HG02642 (cell line): ENCODE measurements around the gene LDLRAD4.

Source experiments
- ATAC-seq: cut with Tn5 transposase; IDR thresholded peaks from one replicate; pipeline ENCODE4 v1.9.1; 2021; ENCODE audit warnings: mild to moderate bottlenecking; ENCODE audit not compliant: unreplicated experiment, poor library complexity

LDLRAD4 gene

DNA sequence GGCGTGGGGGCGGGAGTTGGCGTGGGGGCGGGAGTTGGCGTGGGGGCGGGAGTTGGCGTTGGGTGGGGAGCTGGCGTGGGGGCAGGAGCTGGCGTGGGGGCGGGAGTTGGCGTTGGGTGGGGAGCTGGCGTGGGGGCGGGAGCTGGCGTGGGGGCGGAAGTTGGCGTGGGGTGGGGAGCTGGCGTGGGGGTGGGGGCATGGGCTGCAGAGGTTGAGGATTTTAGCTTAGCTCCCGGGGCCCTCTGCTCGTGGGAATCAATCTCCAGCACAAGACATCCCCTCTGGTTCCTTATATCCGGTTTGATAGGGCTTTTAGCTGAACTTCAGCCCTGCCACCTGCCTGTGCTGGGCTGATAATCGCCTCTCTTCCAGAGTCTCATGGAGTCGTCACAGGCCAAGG, 177.0 kb downstream of the LDLRAD4 start:
- ATAC-seq = no peak

DNA sequence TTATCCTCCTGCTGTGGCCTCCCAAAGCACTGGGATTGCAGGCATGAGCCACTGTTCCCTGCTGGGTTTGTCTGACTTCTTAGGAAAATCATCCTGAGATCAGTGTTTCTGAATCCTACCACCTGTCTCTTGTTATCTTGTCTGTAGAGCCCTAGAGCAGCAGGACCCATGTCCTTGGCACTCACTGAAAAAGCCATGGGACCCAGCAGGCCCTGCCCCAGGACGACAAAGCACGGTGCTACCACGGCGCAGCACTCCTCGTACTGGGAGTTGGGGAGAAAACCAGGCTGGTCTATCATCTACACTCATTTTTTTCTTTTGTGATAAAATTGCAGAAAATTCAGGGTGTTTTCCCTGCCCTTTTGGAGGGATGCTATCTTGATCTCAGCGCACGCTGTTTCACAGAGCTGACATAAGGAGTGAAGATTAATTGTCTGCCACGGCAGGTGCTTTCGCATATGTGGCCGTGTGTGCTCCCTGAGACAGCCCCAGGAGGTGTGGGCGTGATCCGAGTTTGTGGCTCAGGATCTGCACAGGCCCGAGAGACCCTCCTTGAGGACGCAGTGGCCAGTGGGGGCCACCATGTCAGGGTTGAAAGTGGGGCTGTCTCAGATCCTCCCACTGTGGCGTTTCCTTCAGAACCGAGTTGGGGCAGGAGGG, 179.1 kb downstream of the LDLRAD4 start:
- no peak for ATAC-seq

DNA sequence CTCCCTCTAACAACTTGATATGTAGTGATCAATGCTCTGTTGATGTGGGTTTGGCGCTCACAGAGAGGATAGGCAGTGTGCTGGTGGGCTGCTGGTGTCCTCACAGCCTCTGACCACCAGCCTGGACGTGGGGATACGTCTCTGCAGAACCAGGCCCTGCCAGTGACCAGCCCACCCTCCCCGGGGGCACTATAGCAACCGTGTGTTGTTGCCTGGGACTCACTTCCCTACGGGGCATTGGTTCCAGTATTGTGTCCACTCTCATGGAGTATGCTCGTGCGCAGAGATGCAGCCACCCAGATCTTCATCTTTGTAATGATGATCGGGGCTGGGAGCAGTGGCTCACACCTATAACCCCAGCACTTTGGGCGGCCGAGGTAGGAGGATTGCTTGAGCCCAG, 180.1 kb downstream of the LDLRAD4 start:
- ATAC-seq = no peak

DNA sequence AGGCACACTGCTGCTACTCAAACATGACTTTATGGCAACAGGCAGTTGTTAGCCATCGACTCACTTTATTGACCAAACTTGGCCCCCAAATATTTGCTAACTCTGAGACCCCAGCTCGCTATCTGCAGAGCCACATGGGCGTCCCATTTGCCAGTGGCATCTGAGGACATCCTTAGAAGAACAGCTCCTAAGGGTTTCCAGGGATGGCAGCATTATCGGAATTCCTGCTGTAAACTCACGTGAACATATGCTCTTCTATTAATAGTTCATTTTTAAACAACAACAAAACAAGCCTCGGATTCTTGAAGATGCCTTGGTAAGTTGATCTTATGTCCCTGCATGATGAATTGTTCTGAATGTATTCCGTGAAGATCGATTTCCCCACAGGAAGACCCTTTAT, 181.0 kb downstream of the LDLRAD4 start:
- ATAC-seq = no peak

- ATAC-seq = no peak
Measured at GRCh38 chr18:13400636-13401315, 182.2 kb downstream of the LDLRAD4 start.

DNA sequence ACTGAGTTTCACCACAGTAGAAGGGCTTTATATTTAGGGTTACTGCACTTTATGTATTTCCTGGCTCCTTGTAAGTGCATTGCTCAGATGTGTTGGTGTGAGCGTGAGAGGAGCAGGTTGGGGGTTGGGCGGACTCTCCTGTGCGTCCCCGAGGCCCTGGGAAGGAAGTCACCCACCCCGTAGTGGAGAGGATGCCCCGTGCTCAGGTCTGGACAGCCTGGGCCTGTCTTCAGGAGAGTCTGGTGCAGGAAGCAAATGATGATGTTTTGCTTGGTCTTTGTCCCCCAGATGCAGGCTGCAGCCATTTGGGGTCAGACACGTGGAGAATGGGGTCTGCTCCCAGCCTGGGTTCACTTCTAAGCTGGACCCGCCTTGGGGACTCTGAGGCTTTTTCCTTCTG, 182.8 kb downstream of the LDLRAD4 start:
- ATAC-seq = no peak

- no peak for ATAC-seq
Measured at GRCh38 chr18:13401826-13402225, 183.3 kb downstream of the LDLRAD4 start.

DNA sequence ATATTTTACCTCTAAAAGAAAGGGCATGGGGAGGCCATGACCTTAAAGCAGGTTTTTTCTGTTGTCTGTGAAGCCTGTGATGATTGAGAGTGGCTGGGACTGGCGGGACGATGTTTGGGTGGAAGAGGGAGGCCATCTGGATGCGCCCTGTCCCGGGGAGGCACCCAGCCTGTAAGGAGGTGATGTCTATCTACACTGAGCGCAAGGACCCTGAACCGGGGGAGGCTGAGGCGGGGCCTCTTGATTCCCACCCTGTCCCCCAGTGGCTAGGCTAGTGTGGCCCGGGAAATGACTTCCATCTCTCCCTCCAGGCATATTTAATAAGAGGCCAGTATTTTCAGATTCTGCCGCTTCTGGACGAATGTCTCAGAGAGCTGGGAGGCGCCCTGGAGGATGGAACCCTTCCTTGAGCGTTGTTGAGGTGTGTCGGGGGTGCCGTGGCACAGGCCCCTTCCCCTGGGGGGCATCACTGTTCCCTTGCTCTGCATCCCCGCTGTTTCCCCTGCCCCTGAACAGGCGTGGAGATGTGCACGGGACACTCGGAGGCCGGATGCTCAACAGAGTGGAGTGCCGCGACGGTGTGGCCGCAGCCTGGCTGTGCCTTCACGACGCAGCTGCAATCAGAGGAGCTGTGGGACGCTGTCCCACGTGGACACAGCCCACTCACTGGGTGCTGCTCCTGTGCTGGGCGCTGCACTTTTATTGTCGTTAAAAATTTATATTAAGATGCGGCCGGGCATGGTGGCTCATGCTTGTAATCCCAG, 185.4 kb downstream of the LDLRAD4 start:
- no peak for ATAC-seq

GRCh38 chr18:13405305-13406038, 186.9 kb downstream of the LDLRAD4 start:
- no peak for ATAC-seq

- no peak for ATAC-seq
Measured at GRCh38 chr18:13406049-13406615, 187.6 kb downstream of the LDLRAD4 start.

DNA sequence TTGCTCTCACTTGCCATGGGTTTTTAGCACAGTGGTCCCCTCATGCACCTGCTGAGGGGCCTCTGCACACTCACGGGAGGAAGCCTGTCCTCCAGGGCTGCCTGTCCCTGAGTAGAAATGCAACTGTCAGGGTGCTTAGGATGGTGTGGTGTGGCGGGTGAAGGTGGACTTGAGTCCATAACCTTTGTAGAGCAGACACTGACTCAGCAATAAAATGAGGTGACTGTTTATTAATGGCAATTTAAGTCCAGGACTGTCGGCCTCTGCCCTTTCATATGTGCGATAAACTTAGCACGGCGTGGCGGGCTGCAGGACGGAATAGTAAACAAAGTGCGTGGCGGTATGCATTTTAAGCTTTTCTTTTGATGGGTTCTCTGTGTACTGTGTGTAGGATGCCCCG, 188.2 kb downstream of the LDLRAD4 start:
- ATAC-seq = no peak

GRCh38 chr18:13407484-13407883, 188.9 kb downstream of the LDLRAD4 start:
- no peak for ATAC-seq

GRCh38 chr18:13409026-13409425, 190.5 kb downstream of the LDLRAD4 start:
- ATAC-seq = no peak

- ATAC-seq = no peak
Measured at GRCh38 chr18:13409997-13410396, 191.4 kb downstream of the LDLRAD4 start.

DNA sequence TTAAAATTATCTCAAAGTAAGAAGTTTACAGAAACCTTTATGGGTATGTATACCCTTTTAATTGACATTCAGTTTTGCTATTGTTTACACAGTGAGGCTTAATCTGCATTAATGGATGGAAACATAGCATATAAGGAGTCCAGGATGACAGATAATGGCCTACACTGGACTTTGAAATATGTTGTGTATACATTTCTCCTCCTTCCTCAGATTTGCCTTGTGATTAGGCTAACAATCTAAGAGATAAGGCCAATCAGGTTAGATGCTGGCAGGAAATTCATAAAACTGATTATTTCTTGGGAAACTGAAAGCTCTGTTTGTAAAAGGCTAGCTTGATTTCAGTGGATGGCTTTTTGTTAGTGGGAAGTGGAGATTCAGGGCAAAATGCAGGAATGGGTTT, 191.9 kb downstream of the LDLRAD4 start:
- ATAC-seq = no peak

DNA sequence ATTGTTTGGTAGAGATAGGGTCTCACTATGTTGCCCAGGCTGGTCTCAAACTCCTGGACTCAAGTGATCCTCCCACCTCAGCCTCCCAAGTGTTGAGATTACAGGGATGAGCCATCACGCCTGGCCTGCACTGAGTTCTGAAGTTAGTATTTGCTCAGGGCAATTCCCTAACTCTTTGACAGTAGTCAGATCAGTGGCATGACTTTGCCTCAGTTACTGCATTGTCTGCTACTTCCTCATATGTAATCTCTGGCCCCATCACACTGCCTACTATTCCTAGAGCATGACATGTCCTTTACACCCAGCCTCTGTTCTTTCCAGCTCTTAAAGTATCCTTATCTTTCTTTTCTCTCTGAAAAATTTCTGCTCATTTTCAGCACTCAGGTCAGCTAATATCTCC, 193.5 kb downstream of the LDLRAD4 start:
- ATAC-seq = no peak

- ATAC-seq = no peak
Measured at GRCh38 chr18:13412901-13413300, 194.3 kb downstream of the LDLRAD4 start.

DNA sequence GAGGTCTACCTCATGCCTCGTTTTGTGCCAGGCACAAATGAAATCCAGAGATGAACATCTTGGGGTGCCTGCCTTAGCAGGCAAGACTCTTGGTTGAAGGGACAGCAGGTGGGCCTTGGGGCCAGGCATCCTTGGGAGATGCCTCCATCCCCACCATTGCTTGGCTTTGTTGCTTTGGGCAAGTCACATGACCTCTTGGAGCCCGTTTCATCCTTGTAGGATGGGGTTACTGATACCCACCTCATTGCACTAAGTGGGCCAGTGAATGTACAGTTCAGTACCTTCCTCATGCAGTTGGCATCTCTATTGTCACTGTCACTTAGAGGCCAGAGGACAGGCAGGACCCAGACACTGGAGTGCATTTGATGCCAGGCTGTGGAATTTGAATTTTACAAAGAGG, 195.5 kb downstream of the LDLRAD4 start:
- no peak for ATAC-seq

DNA sequence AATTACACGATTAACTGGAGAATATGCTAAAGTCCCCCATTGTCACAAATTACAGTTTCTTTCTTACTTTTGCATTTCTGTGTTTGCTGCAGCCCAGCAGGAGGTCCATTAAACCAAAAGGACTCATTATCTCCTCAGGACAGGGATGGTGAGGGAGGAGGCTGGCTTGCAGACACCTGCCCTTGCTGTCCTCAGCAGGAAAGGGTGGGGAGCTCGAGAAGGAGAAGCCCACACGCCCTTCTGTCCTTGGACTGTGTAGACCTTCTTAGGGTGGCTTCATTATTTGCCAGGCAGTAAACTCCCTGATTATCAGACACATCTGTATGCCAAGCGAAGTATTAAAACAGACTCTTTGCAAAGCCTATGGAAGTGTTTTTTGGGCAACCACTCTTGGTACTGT, 196.0 kb downstream of the LDLRAD4 start:
- no peak for ATAC-seq

DNA sequence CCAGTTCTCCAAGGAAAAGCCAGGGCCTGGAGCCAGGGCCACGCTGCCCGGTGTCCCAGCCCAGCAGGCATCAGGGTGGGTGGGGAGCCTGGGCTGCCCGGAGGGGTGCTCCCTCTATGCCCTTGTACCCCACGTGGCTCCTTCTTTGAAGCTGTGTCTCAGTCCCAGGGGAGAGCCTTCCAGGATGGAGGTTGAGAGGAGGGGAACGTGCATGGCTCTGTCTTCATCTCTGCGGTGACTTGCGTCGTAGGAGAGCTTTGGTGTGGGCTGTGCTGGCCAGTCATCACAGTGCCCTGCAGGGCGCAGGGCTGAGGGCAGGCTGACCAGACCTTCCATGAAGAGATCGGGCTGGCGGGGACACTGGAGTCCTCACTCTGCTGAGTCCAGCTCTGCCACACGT, 197.2 kb downstream of the LDLRAD4 start:
- no peak for ATAC-seq

- ATAC-seq = no peak
Measured at GRCh38 chr18:13416208-13416607, 197.6 kb downstream of the LDLRAD4 start.
